Measurements from ENCODE around the gene TMED9.

The TMED9 gene

DNA sequence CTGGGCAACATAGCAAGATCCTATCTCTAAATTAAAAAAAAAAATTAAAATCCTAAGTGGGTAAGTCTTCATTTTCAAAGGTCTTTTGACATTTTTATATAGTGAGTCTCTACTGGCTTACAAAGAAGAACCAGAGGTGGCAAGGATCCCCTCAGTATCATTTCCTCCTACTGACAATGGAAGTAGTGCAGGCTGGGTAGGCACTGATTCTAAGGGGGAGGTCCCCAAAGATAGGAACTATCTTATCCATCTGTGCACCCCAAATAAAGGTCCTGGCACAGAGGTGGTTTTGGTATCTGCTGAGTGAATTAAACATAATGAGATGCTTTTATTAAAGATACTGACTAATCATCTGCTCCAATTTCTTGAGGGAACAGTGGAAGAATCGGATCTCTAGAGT is 41.9 kb upstream of the TMED9 start:
- no peak for DNase-seq (ENCODE audit: low read depth, low spot score)
- in situ Hi-C loops (cut with HindIII; ENCODE audit: low sequenced_read_pairs), result no loop called here
- no peak overlapping the region for H3K4me3 ChIP-seq (ENCODE audit: low read depth, low read length)
- TF ChIP-seq CTCF (IDR thresholded peaks at IDR 0.05; ENCODE audit: low read depth, low read length), result no peak

- peak; percentile 9 for TF ChIP-seq CTCF (IDR thresholded peaks at IDR 0.05; ENCODE audit: low read depth, low read length)
- DNase-seq (ENCODE audit: low read depth, low spot score), result no peak
- H3K4me3 ChIP-seq (ENCODE audit: low read depth, low read length), result peak overlapping the region; percentile 83
- in situ Hi-C loops (cut with HindIII; ENCODE audit: low sequenced_read_pairs), result no loop called here
Measured at GRCh38 chr5:177552839-177553455, 39.1 kb upstream of the TMED9 start.

GRCh38 chr5:177553671-177554429 is 38.2 kb upstream of the TMED9 start:
- DNase-seq (ENCODE audit: low read depth, low spot score), result no peak
- H3K4me3 ChIP-seq (ENCODE audit: low read depth, low read length), result peak overlapping the region; percentile 83
- no peak for TF ChIP-seq CTCF (IDR thresholded peaks at IDR 0.05; ENCODE audit: low read depth, low read length)
- in situ Hi-C loops (cut with HindIII; ENCODE audit: low sequenced_read_pairs), result no loop called here

GRCh38 chr5:177554474-177555111 is 37.4 kb upstream of the TMED9 start, which contains the start of gene FAM193B:
FAM193B (minus strand) TSS chr5:177554563; CDS start chr5:177554458, 105 bp downstream.
- in situ Hi-C loops (cut with HindIII; ENCODE audit: low sequenced_read_pairs), result no loop called here
- peak; percentile 15 for TF ChIP-seq CTCF (IDR thresholded peaks at IDR 0.05; ENCODE audit: low read depth, low read length)

DNA sequence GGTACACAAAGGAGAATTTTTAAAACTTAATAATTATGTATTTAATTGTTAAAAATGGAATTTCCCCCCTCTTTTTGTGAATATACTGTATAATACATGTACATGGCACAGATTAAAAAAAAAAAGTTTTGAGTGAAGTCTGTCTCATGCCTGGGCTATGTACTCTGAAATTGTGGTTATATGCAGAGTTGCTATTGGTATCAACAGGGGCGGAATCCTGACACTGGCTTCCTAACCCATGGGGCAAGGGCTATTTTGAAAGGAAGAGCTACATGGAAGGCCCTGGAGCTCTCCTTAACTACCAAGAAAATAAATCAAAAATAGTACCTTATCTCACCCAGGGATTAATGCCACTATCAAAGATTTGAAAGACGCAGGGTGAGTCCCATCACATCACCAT is 36.8 kb upstream of the TMED9 start:
- in situ Hi-C loops (cut with HindIII; ENCODE audit: low sequenced_read_pairs), result no loop called here
- peak overlapping the region; percentile 61 for H3K4me3 ChIP-seq (ENCODE audit: low read depth, low read length)
- TF ChIP-seq CTCF (IDR thresholded peaks at IDR 0.05; ENCODE audit: low read depth, low read length), result no peak
- no peak for DNase-seq (ENCODE audit: low read depth, low spot score)

More at GRCh38 chr5:177554474-177555111, 37.4 kb upstream of the TMED9 start, which contains the start of gene FAM193B:
- peak within 1 kb of the TSS; percentile 83 for H3K4me3 ChIP-seq (ENCODE audit: low read depth, low read length)
- DNase-seq (ENCODE audit: low read depth, low spot score), result peak; percentile 91

DNA sequence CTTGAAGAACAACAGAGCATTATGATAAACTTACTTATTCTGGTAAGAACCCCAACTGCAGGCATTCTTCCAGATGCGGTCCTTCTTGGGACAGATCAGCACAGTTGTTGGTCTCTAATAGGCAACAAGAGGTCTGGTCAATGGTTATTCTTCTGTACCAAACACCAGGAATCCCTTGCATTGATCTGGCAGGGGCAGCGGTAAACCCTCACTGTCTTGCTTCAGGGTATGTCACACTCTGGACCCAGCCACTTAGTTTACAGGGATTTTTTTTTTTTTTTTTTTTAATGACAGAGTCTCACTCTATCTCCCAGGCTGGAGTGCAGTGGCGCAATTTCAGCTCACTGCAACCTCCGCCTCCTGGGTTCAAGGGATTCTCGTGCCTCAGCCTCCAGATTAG is 36.3 kb upstream of the TMED9 start:
- no peak for TF ChIP-seq CTCF (IDR thresholded peaks at IDR 0.05; ENCODE audit: low read depth, low read length)
- no peak for DNase-seq (ENCODE audit: low read depth, low spot score)
- H3K4me3 ChIP-seq (ENCODE audit: low read depth, low read length), result no peak overlapping the region
- in situ Hi-C loops (cut with HindIII; ENCODE audit: low sequenced_read_pairs), result no loop called here
